GM13976 (cell line): Measurements from ENCODE around the gene SSBP2.

Experiments used
- DNase-seq: peaks from one replicate; pipeline ENCODE4 v3.0.0; 2012; ENCODE audit warnings: low spot score
- in situ Hi-C: fragments of 300-500 bp; cut with MboI; formaldehyde crosslinking; loops from one replicate; pipeline ENCODE4 v1.12.0; 2022; ENCODE audit warnings: low sequenced_read_pairs, mixed read lengths, inconsistent platforms; ENCODE audit not compliant: unreplicated experiment
- TF ChIP-seq, protein P1 (sequence below): IDR thresholded peaks from 2 replicates; pipeline ENCODE4 v1.5.1; 2012; ENCODE audit warnings: borderline replicate concordance, mild to moderate bottlenecking; ENCODE audit not compliant: insufficient read depth; ENCODE audit errors: extremely low read depth, missing control alignments, control extremely low read depth

SSBP2 gene

DNA sequence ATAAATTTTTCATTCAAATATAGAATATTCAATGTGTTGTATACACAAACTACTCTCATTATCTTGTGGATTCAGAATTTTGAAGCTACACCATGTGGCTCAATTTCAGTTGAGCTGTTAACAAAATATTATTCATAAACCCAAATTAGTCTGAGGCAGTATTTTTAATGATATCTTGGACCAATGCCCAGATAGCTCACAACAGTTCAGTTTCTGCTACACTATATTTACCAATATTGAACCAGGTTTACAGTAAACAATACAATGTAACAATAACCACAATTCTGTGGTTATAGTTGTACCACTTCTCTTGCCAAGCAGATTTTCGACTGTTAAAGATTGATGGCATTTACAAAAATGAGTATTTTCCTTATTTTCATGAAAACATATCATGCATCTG lies 99.9 kb downstream of the SSBP2 start:
- in situ Hi-C loops: no loop called here
- TF ChIP-seq, protein P1, sequence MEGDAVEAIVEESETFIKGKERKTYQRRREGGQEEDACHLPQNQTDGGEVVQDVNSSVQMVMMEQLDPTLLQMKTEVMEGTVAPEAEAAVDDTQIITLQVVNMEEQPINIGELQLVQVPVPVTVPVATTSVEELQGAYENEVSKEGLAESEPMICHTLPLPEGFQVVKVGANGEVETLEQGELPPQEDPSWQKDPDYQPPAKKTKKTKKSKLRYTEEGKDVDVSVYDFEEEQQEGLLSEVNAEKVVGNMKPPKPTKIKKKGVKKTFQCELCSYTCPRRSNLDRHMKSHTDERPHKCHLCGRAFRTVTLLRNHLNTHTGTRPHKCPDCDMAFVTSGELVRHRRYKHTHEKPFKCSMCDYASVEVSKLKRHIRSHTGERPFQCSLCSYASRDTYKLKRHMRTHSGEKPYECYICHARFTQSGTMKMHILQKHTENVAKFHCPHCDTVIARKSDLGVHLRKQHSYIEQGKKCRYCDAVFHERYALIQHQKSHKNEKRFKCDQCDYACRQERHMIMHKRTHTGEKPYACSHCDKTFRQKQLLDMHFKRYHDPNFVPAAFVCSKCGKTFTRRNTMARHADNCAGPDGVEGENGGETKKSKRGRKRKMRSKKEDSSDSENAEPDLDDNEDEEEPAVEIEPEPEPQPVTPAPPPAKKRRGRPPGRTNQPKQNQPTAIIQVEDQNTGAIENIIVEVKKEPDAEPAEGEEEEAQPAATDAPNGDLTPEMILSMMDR: no peak
- no peak for DNase-seq

DNA sequence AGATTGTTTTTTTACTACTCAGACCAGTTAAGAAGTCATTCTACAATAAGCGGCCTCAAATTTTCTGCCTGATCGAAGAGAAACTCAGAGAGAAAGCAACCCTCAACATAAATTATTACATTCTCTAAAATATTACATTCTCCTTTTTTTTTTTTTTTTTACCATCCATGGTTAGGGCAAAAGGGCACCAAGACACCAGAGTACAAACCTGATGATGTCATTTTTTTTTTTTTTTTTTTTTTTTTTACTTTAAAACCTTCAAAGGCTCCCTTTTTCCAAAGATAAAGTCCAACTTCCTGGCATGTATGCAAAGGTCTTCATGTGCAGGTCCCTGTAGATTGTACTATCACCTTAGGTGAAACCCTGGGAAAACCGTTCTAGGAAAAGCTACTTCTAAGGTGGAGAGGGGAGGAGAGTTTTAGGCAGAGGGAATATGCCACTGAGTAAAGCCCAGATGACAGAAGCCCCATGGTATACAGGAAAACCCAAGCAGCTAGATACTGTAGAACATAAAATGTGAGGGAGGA lies 104.4 kb downstream of the SSBP2 start:
- no peak for DNase-seq
- TF ChIP-seq, protein P1: no peak
- in situ Hi-C loops: no loop called here

DNA sequence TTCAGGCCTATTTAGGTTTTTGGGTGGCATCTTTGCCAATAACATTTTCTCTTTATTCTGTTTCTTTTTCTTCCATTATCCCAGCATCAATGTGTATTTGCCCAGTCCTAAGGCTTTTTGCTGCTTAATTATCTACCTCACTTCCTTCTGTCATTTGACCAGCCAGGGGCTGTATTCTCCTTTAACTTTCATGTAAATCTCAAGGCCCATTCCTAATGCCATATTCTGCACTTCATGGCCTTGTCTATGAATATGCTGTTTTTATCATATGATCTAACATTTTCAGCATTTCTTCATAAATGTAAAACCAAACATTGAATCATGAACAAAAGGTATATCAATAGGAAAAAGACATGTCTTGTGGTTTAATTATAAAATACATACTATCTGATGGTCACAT lies 108.7 kb downstream of the SSBP2 start:
- no peak for DNase-seq
- TF ChIP-seq, protein P1: no peak
- in situ Hi-C loops: no loop called here

DNA sequence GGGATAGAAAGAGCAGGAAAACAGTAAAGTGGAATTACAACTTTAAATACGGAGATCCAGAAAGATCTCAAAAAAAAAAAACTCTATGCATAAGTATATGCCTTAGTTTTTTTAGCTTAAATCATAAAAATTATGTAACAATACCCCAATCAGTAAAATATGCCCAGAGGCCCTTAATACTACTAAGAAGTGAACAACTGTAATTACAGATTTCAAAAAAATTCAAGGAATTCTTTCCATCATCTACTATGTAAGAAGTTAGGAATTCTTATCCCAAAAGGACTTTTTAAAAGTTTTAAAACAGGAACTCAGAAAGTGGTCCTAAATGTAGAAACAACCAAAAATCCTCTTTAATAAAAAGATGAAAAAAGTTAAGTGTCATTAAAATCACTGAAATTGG lies 111.3 kb downstream of the SSBP2 start:
- in situ Hi-C loops: no loop called here
- no peak for DNase-seq
- TF ChIP-seq, protein P1: no peak

DNA sequence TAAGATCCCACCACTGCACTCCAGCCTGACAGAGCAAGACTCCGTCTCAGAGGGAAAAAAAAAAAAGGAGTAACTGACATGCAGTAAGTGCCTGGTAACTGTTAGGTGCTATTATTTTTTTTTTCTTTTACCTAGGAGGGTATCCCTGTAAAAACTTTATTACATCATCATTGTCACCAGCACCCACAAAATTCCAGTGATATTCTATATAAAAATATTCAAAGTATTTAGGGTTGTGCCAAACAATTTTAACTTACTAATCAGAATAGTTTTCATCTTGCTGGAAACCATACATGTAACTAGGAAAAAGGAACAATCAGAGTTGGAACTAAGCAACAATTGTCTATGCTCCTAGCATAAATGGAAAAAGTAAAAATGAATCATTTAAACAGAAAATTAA lies 112.4 kb downstream of the SSBP2 start:
- DNase-seq: no peak
- TF ChIP-seq, protein P1: no peak
- in situ Hi-C loops: no loop called here

DNA sequence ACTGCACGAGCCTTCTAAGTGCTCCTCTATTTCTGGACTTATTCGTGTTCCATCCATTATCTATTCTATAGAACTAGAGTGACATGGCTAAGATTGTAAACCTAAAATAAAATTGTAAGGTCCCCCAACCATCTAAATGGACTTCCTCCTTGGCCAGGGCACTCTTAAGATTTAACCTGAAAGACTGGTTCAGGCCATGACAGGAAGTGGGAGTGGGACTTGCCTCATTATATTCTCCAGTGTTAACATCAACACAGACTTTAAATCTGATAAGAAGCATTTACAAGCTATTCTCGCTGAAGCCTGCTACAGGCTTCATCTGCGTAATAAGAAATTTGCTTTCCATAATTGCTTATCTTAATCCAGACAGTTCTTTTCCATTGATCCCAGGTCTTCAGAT lies 117.0 kb downstream of the SSBP2 start:
- DNase-seq: no peak
- TF ChIP-seq, protein P1: no peak
- in situ Hi-C loops: no loop called here

DNA sequence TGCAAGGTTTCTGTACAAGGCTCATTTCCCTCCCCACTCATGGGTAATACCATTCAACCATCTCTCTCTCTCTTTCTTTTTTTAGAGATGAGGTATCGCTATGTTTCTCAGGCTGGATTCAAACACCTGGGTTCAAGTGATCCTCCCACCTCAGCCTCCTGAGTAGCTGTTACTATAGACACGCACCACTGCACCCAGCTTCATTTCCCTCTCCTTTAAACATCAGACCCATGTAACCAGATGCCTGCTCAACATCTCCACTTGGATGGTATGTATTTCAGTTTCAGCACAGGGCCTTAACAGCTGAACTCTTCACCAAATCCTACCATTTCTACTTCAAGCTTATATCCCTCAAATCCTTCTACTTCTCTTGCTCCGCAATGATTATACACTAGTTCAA lies 117.4 kb downstream of the SSBP2 start:
- TF ChIP-seq, protein P1: no peak
- in situ Hi-C loops: no loop called here
- no peak for DNase-seq
